HG02943 (cell line): Measurements from ENCODE around the gene CALM3.

Source experiments
- ATAC-seq: cut with Tn5 transposase; IDR thresholded peaks from one replicate; pipeline ENCODE4 v1.9.1; 2021; ENCODE audit warnings: mild to moderate bottlenecking, low read depth, moderate library complexity; ENCODE audit not compliant: unreplicated experiment

The CALM3 gene

GRCh38 chr19:46599716-46600373 lies 1.3 kb upstream of the CALM3 start:
- ATAC-seq = no peak

GRCh38 chr19:46600384-46601317 lies 479 bp upstream of the CALM3 start:
- ATAC-seq = peak; percentile 77

- no peak for ATAC-seq
These were observed 1.5 kb downstream of the CALM3 start for GRCh38 chr19:46602392-46603194.

- no peak for ATAC-seq
These were observed 2.1 kb downstream of the CALM3 start for GRCh38 chr19:46603195-46603637.

GRCh38 chr19:46603752-46604231 lies 2.7 kb downstream of the CALM3 start:
- no peak for ATAC-seq

- ATAC-seq = no peak
These were observed 3.7 kb downstream of the CALM3 start for GRCh38 chr19:46604781-46605355.

- no peak for ATAC-seq
These were observed 4.3 kb downstream of the CALM3 start for GRCh38 chr19:46605356-46605821.

GRCh38 chr19:46606019-46606418 lies 4.9 kb downstream of the CALM3 start:
- ATAC-seq = no peak

GRCh38 chr19:46606681-46607447 lies 5.7 kb downstream of the CALM3 start:
- ATAC-seq = no peak

- ATAC-seq = no peak
These were observed 6.3 kb downstream of the CALM3 start for GRCh38 chr19:46607448-46607841.

- ATAC-seq = no peak
These were observed 7.0 kb downstream of the CALM3 start for GRCh38 chr19:46608178-46608577.

GRCh38 chr19:46608581-46609345 lies 7.6 kb downstream of the CALM3 start:
- no peak for ATAC-seq

GRCh38 chr19:46609511-46610412 lies 8.6 kb downstream of the CALM3 start:
- ATAC-seq = no peak

GRCh38 chr19:46610413-46610775 lies 9.3 kb downstream of the CALM3 start:
- ATAC-seq = no peak

GRCh38 chr19:46610851-46611770 lies 10.0 kb downstream of the CALM3 start:
- no peak for ATAC-seq

- no peak for ATAC-seq
These were observed 10.6 kb downstream of the CALM3 start for GRCh38 chr19:46611776-46612175.

- ATAC-seq = no peak
These were observed 12.4 kb downstream of the CALM3 start for GRCh38 chr19:46613525-46613924.
